ENCODE data around the gene FBXL3. TPM values are rescaled to one million over a fixed set of nuclear protein-coding genes. Genes with fewer than 3 reads are reported as not detected.
"Not testable (repeated sequence)": the region's sequence is repeated elsewhere in the genome, so short reads cannot be mapped to it uniquely, and the experiment has no call there.

Gene FBXL3
- total RNA-seq, 1 donor from 2014 or later, result 27.5 TPM

DNA sequence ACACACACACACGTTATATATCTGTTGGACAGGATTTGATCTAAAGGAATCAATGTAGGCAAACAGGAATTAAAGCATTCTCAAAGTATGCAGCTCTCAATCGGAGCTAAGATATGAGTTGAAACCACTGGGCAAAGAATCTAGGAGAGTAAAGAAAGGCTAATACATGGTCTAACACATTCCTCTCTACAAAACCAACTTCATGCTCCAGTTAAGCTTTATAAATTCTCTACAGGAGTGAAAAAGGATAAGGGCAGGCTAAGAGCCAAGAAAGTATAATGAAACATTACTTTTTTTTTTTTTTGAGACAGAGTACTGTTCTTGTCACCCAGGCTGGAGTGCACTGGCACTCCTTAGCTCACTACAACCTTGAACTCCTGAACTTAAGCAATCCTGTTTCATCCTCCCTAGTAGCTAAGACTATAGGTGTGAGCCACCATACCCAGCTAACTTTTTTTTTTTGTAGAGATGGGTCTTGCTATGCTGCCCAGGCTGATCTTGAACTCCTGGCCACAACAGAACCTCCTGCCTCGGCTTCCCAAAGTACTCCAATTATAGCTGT is 10.6 kb downstream of the FBXL3 start:
- Mint-ChIP-seq H3K9me3 (ENCODE audit: unreplicated experiment) (no peaks in the 10 kb centered on the region), H3K4me1 (ENCODE audit: unreplicated experiment) (no peaks in the 10 kb centered on the region), H3K36me3 (ENCODE audit: low read depth, unreplicated experiment) (peaks cover 10% of the 10 kb centered on the region), H3K4me3 (ENCODE audit: unreplicated experiment) (no peak overlapping the region), H3K27me3 (ENCODE audit: unreplicated experiment) (no peaks in the 10 kb centered on the region), H3K27ac (ENCODE audit: unreplicated experiment) (no peak overlapping the region)
- TF ChIP-seq, protein P1, sequence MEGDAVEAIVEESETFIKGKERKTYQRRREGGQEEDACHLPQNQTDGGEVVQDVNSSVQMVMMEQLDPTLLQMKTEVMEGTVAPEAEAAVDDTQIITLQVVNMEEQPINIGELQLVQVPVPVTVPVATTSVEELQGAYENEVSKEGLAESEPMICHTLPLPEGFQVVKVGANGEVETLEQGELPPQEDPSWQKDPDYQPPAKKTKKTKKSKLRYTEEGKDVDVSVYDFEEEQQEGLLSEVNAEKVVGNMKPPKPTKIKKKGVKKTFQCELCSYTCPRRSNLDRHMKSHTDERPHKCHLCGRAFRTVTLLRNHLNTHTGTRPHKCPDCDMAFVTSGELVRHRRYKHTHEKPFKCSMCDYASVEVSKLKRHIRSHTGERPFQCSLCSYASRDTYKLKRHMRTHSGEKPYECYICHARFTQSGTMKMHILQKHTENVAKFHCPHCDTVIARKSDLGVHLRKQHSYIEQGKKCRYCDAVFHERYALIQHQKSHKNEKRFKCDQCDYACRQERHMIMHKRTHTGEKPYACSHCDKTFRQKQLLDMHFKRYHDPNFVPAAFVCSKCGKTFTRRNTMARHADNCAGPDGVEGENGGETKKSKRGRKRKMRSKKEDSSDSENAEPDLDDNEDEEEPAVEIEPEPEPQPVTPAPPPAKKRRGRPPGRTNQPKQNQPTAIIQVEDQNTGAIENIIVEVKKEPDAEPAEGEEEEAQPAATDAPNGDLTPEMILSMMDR (IDR thresholded peaks at IDR 0.05; ENCODE audit: unreplicated experiment), result no peak
- no peak for DNase-seq (ENCODE audit: low spot score)

- H3K27me3 Mint-ChIP-seq (ENCODE audit: unreplicated experiment), result no peaks in the 10 kb centered on the region
- no peak for DNase-seq (ENCODE audit: low spot score)
- no peak overlapping the region for H3K27ac Mint-ChIP-seq (ENCODE audit: unreplicated experiment)
- no peaks in the 10 kb centered on the region for H3K9me3 Mint-ChIP-seq (ENCODE audit: unreplicated experiment)
- TF ChIP-seq, protein P1 (IDR thresholded peaks at IDR 0.05; ENCODE audit: unreplicated experiment), result no peak
- H3K4me3 Mint-ChIP-seq (ENCODE audit: unreplicated experiment), result no peak overlapping the region
- H3K36me3 Mint-ChIP-seq (ENCODE audit: low read depth, unreplicated experiment), result peaks cover 13% of the 10 kb centered on the region
- no peaks in the 10 kb centered on the region for H3K4me1 Mint-ChIP-seq (ENCODE audit: unreplicated experiment)
Measured at GRCh38 chr13:77014906-77015685, 11.9 kb downstream of the FBXL3 start.

DNA sequence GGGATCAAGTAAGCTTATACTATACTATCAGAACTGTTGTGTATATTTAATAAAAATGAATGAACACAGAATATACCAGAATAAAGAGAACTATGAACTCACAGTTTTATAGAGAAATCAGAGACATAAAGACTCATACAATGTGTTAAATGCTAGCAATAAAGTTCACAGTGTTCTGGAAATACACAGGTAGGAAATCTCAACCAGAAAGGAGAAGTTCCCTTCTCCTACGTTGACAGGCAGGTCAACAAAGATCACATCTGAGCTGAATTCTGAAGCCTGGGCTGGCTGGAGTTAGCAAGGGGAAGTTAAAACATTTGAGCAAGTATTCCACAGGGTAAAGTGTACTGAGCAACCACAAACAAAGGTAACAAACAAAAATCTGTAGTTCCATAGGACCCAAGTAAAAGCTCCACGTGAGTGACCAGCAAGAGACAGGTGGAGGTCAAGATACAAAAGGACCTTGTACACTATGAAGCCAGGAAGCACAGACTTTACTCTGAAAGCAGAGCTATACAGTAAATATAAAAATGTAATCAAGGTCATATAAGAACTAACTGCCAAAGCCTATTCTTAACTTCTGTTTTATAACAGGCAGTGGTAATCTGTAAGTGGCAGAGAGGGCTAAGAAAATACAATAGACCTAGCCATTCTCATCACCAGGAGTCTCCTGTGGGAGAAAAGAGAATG is 13.0 kb downstream of the FBXL3 start:
- TF ChIP-seq, protein P1 (IDR thresholded peaks at IDR 0.05; ENCODE audit: unreplicated experiment), result no peak
- Mint-ChIP-seq H3K4me3 (ENCODE audit: unreplicated experiment) (no peak overlapping the region), H3K27ac (ENCODE audit: unreplicated experiment) (no peak overlapping the region), H3K4me1 (ENCODE audit: unreplicated experiment) (no peaks in the 10 kb centered on the region), H3K36me3 (ENCODE audit: low read depth, unreplicated experiment) (peaks cover 13% of the 10 kb centered on the region), H3K27me3 (ENCODE audit: unreplicated experiment) (no peaks in the 10 kb centered on the region), H3K9me3 (ENCODE audit: unreplicated experiment) (no peaks in the 10 kb centered on the region)
- DNase-seq (ENCODE audit: low spot score), result no peak

- H3K27ac Mint-ChIP-seq (ENCODE audit: unreplicated experiment); H3K4me1 Mint-ChIP-seq (ENCODE audit: unreplicated experiment); H3K36me3 Mint-ChIP-seq (ENCODE audit: low read depth, unreplicated experiment); DNase-seq (ENCODE audit: low spot score); H3K27me3 Mint-ChIP-seq (ENCODE audit: unreplicated experiment); H3K9me3 Mint-ChIP-seq (ENCODE audit: unreplicated experiment); H3K4me3 Mint-ChIP-seq (ENCODE audit: unreplicated experiment): not testable (repeated sequence)
Measured at GRCh38 chr13:77009719-77010118, 17.2 kb downstream of the FBXL3 start.

- no peaks in the 10 kb centered on the region for H3K27me3 Mint-ChIP-seq (ENCODE audit: unreplicated experiment)
- TF ChIP-seq, protein P1 (IDR thresholded peaks at IDR 0.05; ENCODE audit: unreplicated experiment), result no peak
- DNase-seq (ENCODE audit: low spot score), result no peak
- H3K36me3 Mint-ChIP-seq (ENCODE audit: low read depth, unreplicated experiment), result peaks cover 7% of the 10 kb centered on the region
- no peak overlapping the region for H3K27ac Mint-ChIP-seq (ENCODE audit: unreplicated experiment)
- no peaks in the 10 kb centered on the region for H3K4me1 Mint-ChIP-seq (ENCODE audit: unreplicated experiment)
- no peaks in the 10 kb centered on the region for H3K9me3 Mint-ChIP-seq (ENCODE audit: unreplicated experiment)
- no peak overlapping the region for H3K4me3 Mint-ChIP-seq (ENCODE audit: unreplicated experiment)
Measured at GRCh38 chr13:77009011-77009410, 17.9 kb downstream of the FBXL3 start.

- H3K4me3 Mint-ChIP-seq (ENCODE audit: unreplicated experiment); DNase-seq (ENCODE audit: low spot score); H3K27ac Mint-ChIP-seq (ENCODE audit: unreplicated experiment); H3K27me3 Mint-ChIP-seq (ENCODE audit: unreplicated experiment); H3K9me3 Mint-ChIP-seq (ENCODE audit: unreplicated experiment); H3K4me1 Mint-ChIP-seq (ENCODE audit: unreplicated experiment); H3K36me3 Mint-ChIP-seq (ENCODE audit: low read depth, unreplicated experiment): not testable (repeated sequence)
Measured at GRCh38 chr13:77008337-77008736, 18.6 kb downstream of the FBXL3 start.
